GM12873 (cell line): Measurements from ENCODE around the gene DOCK1.

Source experiments
- TF ChIP-seq, protein P1 (sequence below): IDR thresholded peaks from 2 replicates; pipeline ENCODE4 v1.5.1; 2012; ENCODE audit warnings: low read depth, mild to moderate bottlenecking, moderate library complexity, low read length, control low read depth; ENCODE audit not compliant: insufficient read depth; ENCODE audit errors: missing control alignments

DOCK1 gene

GRCh38 chr10:127500127-127500526 lies 594.9 kb downstream of the DOCK1 start:
- TF ChIP-seq, protein P1, sequence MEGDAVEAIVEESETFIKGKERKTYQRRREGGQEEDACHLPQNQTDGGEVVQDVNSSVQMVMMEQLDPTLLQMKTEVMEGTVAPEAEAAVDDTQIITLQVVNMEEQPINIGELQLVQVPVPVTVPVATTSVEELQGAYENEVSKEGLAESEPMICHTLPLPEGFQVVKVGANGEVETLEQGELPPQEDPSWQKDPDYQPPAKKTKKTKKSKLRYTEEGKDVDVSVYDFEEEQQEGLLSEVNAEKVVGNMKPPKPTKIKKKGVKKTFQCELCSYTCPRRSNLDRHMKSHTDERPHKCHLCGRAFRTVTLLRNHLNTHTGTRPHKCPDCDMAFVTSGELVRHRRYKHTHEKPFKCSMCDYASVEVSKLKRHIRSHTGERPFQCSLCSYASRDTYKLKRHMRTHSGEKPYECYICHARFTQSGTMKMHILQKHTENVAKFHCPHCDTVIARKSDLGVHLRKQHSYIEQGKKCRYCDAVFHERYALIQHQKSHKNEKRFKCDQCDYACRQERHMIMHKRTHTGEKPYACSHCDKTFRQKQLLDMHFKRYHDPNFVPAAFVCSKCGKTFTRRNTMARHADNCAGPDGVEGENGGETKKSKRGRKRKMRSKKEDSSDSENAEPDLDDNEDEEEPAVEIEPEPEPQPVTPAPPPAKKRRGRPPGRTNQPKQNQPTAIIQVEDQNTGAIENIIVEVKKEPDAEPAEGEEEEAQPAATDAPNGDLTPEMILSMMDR, result no peak
